Osteocyte (in vitro differentiated cells): ENCODE data around the gene TNKS1BP1. TPM values are rescaled to one million over a fixed set of nuclear protein-coding genes. Genes with fewer than 3 reads are reported as not detected.

Experiments used
- DNase-seq: peaks from one replicate; pipeline ENCODE4 v3.0.0; 2021; ENCODE audit warnings: mixed read lengths; ENCODE audit not compliant: unreplicated experiment; ENCODE audit errors: extremely low spot score
- H3K27ac Mint-ChIP-seq: one replicate; pipeline ENCODE4 v1.8.0; 2021; ENCODE audit warnings: mild to moderate bottlenecking, mixed read lengths; ENCODE audit not compliant: unreplicated experiment
- H3K27me3 Mint-ChIP-seq: one replicate; pipeline ENCODE4 v1.8.0; 2021; ENCODE audit warnings: mixed read lengths; ENCODE audit not compliant: unreplicated experiment
- H3K36me3 Mint-ChIP-seq: one replicate; pipeline ENCODE4 v1.8.0; 2021; ENCODE audit warnings: mixed read lengths; ENCODE audit not compliant: unreplicated experiment
- H3K4me1 Mint-ChIP-seq: one replicate; pipeline ENCODE4 v1.8.0; 2021; ENCODE audit warnings: mixed read lengths; ENCODE audit not compliant: unreplicated experiment
- H3K4me3 Mint-ChIP-seq: one replicate; pipeline ENCODE4 v1.8.0; 2021; ENCODE audit warnings: mild to moderate bottlenecking, moderate library complexity, mixed read lengths; ENCODE audit not compliant: unreplicated experiment
- H3K9me3 Mint-ChIP-seq: one replicate; pipeline ENCODE4 v1.8.0; 2021; ENCODE audit warnings: mixed read lengths; ENCODE audit not compliant: unreplicated experiment
- CTCF ChIP-seq: fragments of 200-600 bp; sonication (generic); IDR thresholded peaks from 2 replicates; pipeline ENCODE4 v1.5.0; 2021; ENCODE audit warnings: antibody characterized with exemption, mild to moderate bottlenecking, moderate library complexity
- total RNA-seq: library from RNA; stranded (reverse); gene quantifications from 2 replicates; pipeline ENCODE4 v1.2.1, GENCODE V29; 2021

TNKS1BP1 gene
- total RNA-seq, 1 donor from 2014 or later, result 152 TPM

- no peak overlapping the region for H3K4me3 Mint-ChIP-seq
- TF ChIP-seq CTCF, result no peak
- peaks cover 38% of the 10 kb centered on the region for H3K27me3 Mint-ChIP-seq
- no peak overlapping the region for H3K27ac Mint-ChIP-seq
- no peaks in the 10 kb centered on the region for H3K36me3 Mint-ChIP-seq
- no peaks in the 10 kb centered on the region for H3K9me3 Mint-ChIP-seq
- no peak for DNase-seq
- peaks cover 3% of the 10 kb centered on the region for H3K4me1 Mint-ChIP-seq
Observed at GRCh38 chr11:57358991-57359390, 34.2 kb upstream of the TNKS1BP1 start.

DNA sequence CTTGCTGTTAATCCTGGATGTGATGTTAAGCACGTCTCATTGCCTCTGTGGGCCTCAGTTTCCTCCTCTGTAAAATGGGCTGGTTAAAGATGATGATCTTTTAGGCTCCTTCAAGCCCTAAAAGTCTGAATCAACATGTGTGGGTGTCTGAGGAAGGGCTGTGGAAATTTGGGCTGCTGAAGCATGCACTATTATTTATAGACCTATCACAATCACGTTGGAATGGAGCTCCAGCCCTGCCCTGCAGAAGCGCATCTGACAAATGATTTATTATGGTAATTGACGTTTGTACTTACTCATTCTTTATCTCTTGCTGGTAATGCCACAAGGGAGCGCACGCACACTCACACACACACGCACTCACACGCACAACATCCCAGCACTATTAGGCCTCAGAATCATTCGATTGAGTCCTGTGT lies 33.8 kb upstream of the TNKS1BP1 start:
- Mint-ChIP-seq H3K4me1 (peaks cover 3% of the 10 kb centered on the region), H3K36me3 (no peaks in the 10 kb centered on the region), H3K4me3 (no peak overlapping the region), H3K27ac (no peak overlapping the region), H3K9me3 (no peaks in the 10 kb centered on the region), H3K27me3 (peaks cover 36% of the 10 kb centered on the region)
- no peak for DNase-seq
- no peak for TF ChIP-seq CTCF

DNA sequence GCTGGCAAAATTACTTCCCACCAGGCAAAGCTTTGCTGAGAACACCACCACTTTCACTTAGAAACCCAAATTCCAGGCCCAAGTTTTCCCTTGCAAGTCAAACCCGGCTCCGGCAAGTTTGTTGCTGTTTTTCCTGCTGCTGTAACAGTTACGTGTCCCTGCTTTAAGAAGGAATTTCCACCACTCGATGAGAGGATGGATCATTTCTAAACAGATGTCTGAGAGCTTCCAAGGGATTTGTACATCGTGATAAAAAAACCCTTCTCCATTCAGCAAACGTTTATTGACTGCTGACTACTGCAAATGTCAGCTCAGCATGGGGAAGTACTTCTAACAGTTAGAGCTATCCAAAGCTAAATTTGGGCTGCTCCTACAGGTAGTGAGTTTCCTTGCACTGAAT lies 33.1 kb upstream of the TNKS1BP1 start:
- no peak for TF ChIP-seq CTCF
- no peak overlapping the region for H3K4me3 Mint-ChIP-seq
- DNase-seq, result no peak
- peaks cover 3% of the 10 kb centered on the region for H3K4me1 Mint-ChIP-seq
- H3K9me3 Mint-ChIP-seq, result no peaks in the 10 kb centered on the region
- H3K36me3 Mint-ChIP-seq, result no peaks in the 10 kb centered on the region
- no peak overlapping the region for H3K27ac Mint-ChIP-seq
- H3K27me3 Mint-ChIP-seq, result peaks cover 29% of the 10 kb centered on the region

DNA sequence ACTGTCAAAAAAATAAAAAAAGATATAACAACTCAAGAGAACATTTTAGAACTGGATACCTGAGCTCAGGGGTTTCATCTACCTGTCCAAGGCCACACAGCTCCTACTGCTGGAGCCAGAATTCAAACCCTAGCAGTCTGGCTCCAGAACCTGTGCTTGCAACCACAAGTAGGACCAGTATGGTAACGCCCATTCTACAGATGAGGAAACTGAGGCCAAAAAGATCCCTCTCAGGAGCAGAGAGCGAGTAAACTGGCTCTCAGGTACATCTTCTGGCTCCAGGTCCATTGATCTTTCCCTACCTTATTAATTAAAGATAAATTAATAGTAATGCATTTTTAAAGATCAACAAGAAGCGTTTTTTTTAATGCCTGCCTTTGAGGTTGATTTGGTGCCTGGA lies 32.6 kb upstream of the TNKS1BP1 start:
- no peak for TF ChIP-seq CTCF
- Mint-ChIP-seq H3K9me3 (no peaks in the 10 kb centered on the region), H3K27ac (no peak overlapping the region), H3K4me1 (peaks cover 3% of the 10 kb centered on the region), H3K27me3 (peaks cover 33% of the 10 kb centered on the region), H3K4me3 (no peak overlapping the region), H3K36me3 (no peaks in the 10 kb centered on the region)
- no peak for DNase-seq

- TF ChIP-seq CTCF, result no peak
- Mint-ChIP-seq H3K9me3 (peaks cover 4% of the 10 kb centered on the region), H3K27me3 (peaks cover 33% of the 10 kb centered on the region), H3K4me1 (peaks cover 3% of the 10 kb centered on the region), H3K36me3 (no peaks in the 10 kb centered on the region), H3K27ac (no peak overlapping the region), H3K4me3 (no peak overlapping the region)
- no peak for DNase-seq
Observed at GRCh38 chr11:57356268-57356667, 31.5 kb upstream of the TNKS1BP1 start.
